Mucosa of stomach (tissue), 1 donor: ENCODE measurements around the gene NPHP1.
A peak's percentile ranks its signal among the peaks of the same experiment; 100 is the strongest.
"Not testable (repeated sequence)": the region's sequence is repeated elsewhere in the genome, so short reads cannot be mapped to it uniquely, and the experiment has no call there.

ENCODE experiments used
- H3K27me3 ChIP-seq: one replicate; pipeline ENCODE4 v1.7.0; 2013; ENCODE audit warnings: mild to moderate bottlenecking, low read length; ENCODE audit not compliant: control insufficient read depth, insufficient read depth
- H3K36me3 ChIP-seq: one replicate; pipeline ENCODE4 v1.7.0; 2013; ENCODE audit warnings: low read length; ENCODE audit not compliant: control insufficient read depth, insufficient read depth
- H3K4me1 ChIP-seq: one replicate; pipeline ENCODE4 v1.7.0; 2013; ENCODE audit warnings: mild to moderate bottlenecking, low read length; ENCODE audit not compliant: control insufficient read depth, insufficient read depth
- H3K4me3 ChIP-seq: one replicate; pipeline ENCODE4 v1.7.0; 2013; ENCODE audit warnings: low read length
- H3K9ac ChIP-seq: one replicate; pipeline ENCODE4 v1.7.0; 2013; ENCODE audit warnings: mild to moderate bottlenecking, low read length, moderate library complexity
- H3K9me3 ChIP-seq: one replicate; pipeline ENCODE4 v1.7.0; 2013; ENCODE audit warnings: mild to moderate bottlenecking, low read length, moderate library complexity; ENCODE audit not compliant: control insufficient read depth
- donor health status: Pancreatic carcinoma.

Gene NPHP1

DNA sequence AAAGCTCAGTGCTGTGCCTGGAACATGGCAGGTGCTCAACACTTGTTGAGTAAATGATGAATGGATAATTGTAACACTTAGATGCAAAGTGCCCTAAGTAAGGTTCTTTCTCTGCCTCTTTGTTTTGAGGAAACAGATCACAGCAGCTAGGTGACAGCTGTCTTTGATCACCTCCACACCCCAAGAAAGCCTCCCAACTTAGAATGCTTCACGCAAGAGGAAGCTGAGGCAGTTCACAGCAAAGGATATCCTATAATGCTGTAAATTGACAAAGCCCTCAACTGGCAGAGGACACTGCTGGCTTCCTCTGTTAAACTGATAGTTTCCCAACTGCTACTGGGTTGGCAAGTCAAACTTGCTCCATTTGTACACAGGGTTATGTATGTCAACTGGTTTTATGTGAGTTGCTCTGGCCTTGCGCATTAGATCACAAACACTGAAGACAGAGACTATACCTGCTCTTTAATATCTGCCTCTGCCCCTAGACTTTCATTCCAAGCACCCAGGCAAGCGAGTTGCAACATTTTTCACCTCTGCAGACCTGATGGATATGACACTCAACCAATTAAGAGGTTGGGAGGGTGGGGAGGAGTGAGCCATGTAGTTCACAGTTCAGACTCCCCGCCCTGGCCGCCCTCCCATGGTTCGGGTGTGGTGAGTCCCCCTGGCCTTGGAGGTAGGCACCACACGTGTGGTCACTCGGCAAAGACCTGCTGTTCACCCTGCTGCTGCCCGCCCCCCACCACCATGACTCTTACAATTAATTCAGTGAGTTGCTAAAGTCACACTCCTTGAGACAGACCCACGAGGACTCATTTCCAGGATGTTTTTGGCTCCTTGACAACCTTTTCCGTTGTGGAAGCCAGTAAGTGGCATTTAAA, 84.4 kb downstream of the NPHP1 start:
- peaks cover 9% of the 10 kb centered on the region for H3K27me3 ChIP-seq

DNA sequence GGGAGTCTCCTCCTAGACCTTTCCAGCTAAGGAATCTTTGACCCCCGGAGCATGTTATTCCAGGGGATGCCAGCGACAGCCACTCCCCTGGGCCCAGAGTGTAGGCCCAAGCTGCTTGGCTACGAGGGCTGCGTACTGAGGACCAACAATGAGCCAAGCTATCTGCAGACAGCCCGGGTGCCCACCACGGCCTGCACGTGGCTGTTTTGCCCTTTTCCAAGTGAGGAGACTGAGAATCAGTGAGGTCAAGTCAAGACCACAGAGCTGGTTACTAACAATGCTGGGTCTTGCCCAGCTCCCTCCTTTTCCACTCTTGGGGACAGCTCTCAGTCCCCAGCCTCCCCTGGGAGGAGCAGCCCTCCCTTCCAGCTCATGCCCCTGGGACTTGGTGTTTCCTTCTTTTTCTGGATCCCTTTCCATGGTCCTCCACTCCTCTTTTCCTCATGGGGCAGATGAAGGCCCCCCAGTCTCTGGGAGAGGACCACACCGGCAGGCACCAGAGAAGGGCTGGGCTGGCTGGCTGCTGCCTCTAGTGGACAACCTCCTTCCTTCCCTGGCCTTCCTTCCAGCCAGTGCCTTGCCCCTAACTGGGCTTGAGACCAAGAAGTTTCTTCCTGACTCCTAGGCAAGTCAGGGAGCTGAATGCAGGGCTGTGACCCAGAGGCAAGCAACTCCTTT, 88.6 kb downstream of the NPHP1 start:
- peaks cover 27% of the 10 kb centered on the region for H3K4me1 ChIP-seq
- no peak overlapping the region for H3K9ac ChIP-seq
- no peaks in the 10 kb centered on the region for H3K9me3 ChIP-seq
- H3K36me3 ChIP-seq, result no peaks in the 10 kb centered on the region
- peak overlapping the region; percentile 27 for H3K4me3 ChIP-seq
- peaks cover 21% of the 10 kb centered on the region for H3K27me3 ChIP-seq

More for the DNA sequence above, 84.4 kb downstream of the NPHP1 start:
- no peaks in the 10 kb centered on the region for H3K9me3 ChIP-seq
- H3K4me3 ChIP-seq, result no peak overlapping the region
- no peak overlapping the region for H3K9ac ChIP-seq
- H3K4me1 ChIP-seq, result peaks cover 10% of the 10 kb centered on the region
- H3K36me3 ChIP-seq, result no peaks in the 10 kb centered on the region

DNA sequence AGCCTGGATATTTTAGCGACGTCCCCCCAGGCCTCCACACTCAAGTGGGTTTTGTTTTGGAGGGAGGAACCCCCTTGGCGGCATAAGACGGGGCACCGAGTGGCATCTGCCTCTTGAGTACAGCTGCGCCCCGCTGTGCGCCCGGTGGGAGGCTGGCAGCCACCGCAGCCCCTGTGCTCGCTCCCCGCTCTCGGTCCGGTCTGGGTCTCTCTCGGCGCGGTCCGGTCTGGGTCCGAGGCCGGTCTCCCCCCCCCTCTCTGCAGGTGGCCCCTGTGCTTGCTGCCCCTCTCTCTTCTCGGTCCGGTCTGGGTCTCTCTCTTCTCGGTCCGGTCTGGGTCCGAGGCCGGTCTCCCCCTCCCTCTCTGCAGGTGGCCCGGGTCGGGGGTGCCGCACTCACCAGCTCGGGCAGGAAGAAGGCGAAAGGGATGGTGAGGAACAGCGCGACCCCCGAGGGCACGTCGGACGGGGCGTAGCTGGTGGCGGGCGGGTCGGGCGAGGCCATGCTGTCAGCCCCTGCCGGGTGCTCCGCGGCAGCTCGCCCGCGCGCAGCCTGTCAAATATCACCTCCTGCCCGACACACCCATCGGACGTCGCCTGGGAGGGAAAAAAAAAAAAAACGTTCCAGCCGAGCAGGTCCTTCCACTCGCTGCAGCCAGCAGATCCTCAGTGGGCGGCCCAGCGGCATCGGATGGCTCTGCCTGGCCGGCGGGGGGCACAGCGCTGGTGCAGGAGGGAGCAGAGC, 89.4 kb downstream of the NPHP1 start, which contains the start of gene MALL:
Gene MALL, minus strand, starts transcription at position 532 of the 742 bp plus-strand sequence. Its CDS starts 30 bp downstream, at position 502.
- no peaks in the 10 kb centered on the region for H3K36me3 ChIP-seq
- H3K9ac ChIP-seq, result peak within 1 kb of the TSS; percentile 57
- H3K9me3 ChIP-seq, result no peaks in the 10 kb centered on the region
- peaks cover 21% of the 10 kb centered on the region for H3K27me3 ChIP-seq
- peaks cover 27% of the 10 kb centered on the region for H3K4me1 ChIP-seq
- H3K4me3 ChIP-seq, result peak within 1 kb of the TSS; percentile 27

DNA sequence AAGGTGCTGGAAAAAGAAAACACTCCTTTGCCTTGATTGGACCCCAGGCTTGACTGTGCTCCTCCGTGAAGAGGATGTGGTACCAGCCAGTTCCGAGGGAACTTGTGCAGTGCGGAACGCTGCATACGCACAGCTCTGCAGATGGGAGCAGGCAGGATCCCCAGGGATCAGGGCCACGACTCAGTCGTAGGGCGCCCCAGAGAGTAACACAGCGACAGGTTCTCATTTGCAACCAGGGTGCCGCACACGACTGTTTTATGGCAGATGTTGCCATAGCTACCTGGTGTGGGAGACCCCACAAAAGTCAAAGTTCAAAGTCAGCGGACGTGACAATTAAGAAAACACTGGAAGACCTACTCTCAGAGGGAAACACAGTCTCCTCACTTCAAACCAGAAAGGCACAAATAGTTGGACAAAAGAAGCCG, 90.0 kb downstream of the NPHP1 start:
- H3K36me3 ChIP-seq, result no peaks in the 10 kb centered on the region
- H3K4me3 ChIP-seq, result peak overlapping the region; percentile 27
- no peaks in the 10 kb centered on the region for H3K9me3 ChIP-seq
- H3K4me1 ChIP-seq, result peaks cover 27% of the 10 kb centered on the region
- H3K27me3 ChIP-seq, result peaks cover 21% of the 10 kb centered on the region
- H3K9ac ChIP-seq, result peak overlapping the region; percentile 57

DNA sequence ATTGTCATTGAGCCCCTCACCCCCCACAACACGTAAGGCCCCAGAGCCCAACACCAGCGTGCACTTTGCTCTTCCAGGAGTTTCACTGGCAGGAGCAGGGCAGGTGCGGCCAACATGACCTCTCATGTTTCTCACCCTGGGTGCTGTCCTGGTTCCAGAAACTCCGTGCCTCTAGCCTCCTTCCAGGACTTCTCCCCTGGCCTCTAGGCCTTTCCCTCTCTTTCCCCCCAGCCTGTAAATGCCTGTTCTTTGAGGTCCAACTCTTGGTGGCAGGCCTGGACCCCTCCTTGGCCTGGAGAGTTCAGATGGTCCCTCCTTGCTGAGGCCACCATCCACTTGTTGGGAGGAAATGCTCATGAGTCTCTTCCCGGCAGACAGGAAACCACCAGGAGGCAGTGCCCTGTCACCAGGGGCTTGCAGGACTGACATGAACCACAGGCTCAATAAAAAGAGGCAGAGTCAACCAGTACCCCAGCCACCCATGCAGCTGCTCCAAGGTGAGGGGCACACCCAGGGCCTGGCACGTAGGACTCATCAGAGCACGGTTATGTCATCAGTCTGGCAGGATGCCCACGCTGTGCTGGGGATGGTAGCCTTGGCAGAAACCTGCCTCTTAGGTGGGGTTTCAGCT, 90.7 kb downstream of the NPHP1 start:
- Histone ChIP-seq H3K9ac (peak overlapping the region; percentile 29), H3K36me3 (no peaks in the 10 kb centered on the region), H3K4me1 (peaks cover 27% of the 10 kb centered on the region), H3K27me3 (peaks cover 21% of the 10 kb centered on the region), H3K4me3 (no peak overlapping the region), H3K9me3 (no peaks in the 10 kb centered on the region)

DNA sequence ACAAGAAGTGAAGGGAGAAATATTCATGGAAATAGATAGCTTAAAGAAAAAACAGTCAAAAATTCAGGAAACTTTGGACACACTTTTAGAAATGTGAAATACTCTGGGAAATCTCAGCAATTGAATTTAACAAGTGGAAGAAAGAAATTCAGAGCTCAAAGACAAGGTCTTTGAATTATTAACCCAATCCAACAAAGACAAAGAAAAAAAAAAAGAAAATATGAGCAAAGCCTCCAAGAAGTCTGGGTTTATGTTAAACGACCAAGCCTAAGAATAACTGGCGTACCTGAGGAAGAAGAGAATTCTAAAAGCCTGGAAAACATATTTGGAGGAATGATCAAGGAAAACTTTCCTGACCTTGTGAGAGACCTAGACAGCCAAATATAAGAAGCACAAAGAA, 96.5 kb downstream of the NPHP1 start:
- not testable (repeated sequence) for H3K27me3 ChIP-seq, H3K4me3 ChIP-seq, H3K36me3 ChIP-seq, H3K9ac ChIP-seq, H3K9me3 ChIP-seq
- peaks cover 43% of the 10 kb centered on the region for H3K4me1 ChIP-seq

DNA sequence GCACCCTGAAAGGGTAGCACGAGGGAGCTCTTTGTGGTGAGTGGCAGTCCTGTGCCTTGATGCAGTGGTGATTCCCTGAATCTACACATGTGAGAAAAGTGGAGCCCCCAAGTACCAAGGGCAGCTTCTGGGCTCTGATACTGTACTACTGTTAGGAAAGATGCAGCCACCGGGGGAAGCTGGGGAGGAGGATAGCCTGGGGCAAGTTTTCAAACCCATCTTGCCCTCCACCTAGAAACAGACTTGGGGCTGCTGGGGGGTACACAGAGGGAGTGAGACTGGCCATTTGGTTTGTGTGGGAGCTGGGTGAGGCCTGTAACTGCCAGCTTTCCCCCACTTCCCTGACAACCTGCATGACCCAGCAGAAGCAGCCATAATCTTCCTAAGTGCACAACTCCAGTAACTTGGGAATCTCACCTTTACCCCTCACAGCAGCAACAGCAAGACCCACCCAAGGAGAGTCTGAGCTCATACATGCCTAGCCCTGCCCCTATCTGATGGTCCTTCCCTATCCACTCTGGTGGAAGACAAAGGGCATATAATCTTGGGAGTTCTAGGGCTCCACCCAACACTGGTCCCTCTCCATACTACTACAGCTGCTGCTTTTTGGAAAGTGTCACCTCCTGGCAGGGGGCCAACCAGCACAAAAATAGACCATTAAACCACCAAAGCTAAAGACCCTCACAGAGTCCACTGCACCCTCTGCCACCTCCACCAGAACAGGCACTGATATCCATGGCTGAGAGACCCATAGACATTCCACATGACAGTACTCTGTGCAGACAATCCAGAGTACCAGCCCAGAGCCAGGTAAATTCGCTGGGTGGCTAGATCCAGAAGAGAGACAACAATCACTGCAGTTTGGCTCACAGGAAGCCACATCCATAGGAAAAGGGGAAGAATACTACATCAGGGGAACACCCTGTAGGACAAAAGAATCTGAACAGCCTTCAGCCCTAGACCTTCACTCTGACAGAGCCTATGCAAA, 97.4 kb downstream of the NPHP1 start:
- Histone ChIP-seq H3K27me3 (no peaks in the 10 kb centered on the region), H3K9ac (no peak overlapping the region), H3K9me3 (no peaks in the 10 kb centered on the region), H3K4me3 (peak overlapping the region; percentile 0), H3K4me1 (peaks cover 52% of the 10 kb centered on the region), H3K36me3 (no peaks in the 10 kb centered on the region)

DNA sequence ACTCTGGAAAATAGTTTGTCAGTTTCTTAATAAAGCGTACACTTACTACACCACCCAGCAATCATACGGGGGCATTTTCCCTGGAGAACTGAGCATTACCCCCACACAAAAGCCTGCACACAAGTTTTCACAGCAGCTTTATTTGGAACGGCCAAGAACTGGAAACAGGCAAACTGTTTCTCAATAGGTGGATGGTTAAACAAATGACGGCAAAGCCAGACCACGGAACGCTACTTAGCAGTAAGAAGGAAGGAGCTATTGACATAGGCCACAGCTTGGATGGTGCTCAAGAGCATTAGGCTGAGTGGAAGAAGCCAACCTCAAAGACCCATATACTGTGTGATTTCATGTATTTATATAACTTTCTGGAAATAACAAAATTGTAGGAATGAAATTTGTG, 98.2 kb downstream of the NPHP1 start:
- no peaks in the 10 kb centered on the region for H3K36me3 ChIP-seq
- H3K9ac ChIP-seq, result peak overlapping the region; percentile 6
- H3K9me3 ChIP-seq, result no peaks in the 10 kb centered on the region
- H3K4me3 ChIP-seq, result peak overlapping the region; percentile 0
- H3K4me1 ChIP-seq, result peaks cover 60% of the 10 kb centered on the region
- no peaks in the 10 kb centered on the region for H3K27me3 ChIP-seq

DNA sequence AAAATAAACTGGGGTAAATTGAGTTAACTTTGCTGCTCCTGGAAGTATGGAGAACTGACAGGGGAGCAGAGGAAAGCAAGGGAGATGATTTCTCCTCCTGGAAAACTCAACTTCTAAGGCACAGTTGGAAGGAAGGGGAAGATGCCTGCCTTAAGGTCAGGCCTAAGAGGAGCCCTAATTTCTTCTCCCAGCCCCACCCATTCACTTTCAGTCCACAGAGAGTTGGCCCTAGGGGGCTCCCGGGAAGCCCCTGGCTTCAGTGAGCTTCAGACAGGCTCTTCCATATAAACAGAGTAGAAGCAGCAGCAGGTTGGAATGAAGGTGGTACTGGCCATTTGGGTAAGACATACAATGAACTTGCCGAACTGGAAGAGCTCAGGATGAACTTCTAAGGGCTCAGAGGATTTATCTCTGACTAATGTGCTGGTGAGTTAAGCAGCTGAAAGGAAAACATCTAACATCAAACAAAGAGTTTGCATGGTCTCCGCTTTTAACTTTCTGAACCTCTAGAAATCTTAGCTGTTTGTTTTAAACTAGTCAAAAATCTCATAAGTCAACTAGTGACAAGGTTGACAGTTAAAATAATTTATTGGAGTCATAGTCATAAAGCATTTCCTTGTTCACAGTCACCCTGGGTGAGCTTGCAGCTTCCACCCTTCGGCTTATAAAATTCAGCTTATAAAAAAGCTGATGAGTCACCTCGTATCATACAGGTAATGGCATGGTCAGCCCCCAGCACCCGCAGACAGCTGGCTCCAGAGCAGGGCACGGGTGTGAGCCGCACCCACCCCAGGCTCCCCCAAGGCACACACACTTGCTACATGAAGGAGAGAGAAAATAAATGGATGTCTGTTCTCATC, 99.0 kb downstream of the NPHP1 start:
- H3K9me3 ChIP-seq, result no peaks in the 10 kb centered on the region
- peaks cover 68% of the 10 kb centered on the region for H3K4me1 ChIP-seq
- peak overlapping the region; percentile 8 for H3K9ac ChIP-seq
- H3K27me3 ChIP-seq, result no peaks in the 10 kb centered on the region
- H3K36me3 ChIP-seq, result no peaks in the 10 kb centered on the region
- H3K4me3 ChIP-seq, result peak overlapping the region; percentile 0

DNA sequence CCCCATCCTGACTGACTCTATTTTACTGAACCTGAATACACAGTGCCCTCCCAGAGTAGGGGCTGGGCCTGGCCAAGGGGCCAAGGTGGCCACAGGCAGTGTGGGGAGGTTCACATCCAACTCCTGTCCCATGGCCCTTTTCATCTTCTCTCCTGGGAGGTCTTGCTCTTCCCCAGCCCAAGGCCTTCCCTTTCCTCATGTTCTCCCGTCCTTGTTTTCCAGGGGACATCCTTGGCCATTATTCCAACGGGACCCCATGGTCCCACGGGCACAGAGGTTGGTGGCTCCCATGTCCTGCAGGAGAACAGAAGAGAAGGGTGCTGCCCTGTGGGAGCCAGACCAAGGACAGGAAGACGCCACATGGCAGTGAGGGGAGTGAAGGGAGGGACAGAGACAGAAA, 99.6 kb downstream of the NPHP1 start:
- no peaks in the 10 kb centered on the region for H3K27me3 ChIP-seq
- H3K9ac ChIP-seq, result peak overlapping the region; percentile 8
- H3K4me3 ChIP-seq, result no peak overlapping the region
- peaks cover 73% of the 10 kb centered on the region for H3K4me1 ChIP-seq
- H3K36me3 ChIP-seq, result no peaks in the 10 kb centered on the region
- H3K9me3 ChIP-seq, result no peaks in the 10 kb centered on the region
